HEK293 (cell line): ENCODE measurements around the gene TMEM250.

ENCODE experiments used
- CTCF ChIA-PET: fragments of 350-600 bp; formaldehyde crosslinking; extraction: SDS; loops from one replicate; lab custom pipeline; 2021; ENCODE audit warnings: antibody characterized with exemption; lab: Yijun Ruan, JAX
- POLR2A ChIA-PET: fragments of 300-600 bp; formaldehyde crosslinking; extraction: SDS; loops from one replicate; lab custom pipeline; 2020; ENCODE audit warnings: antibody characterized with exemption, inconsistent platforms; lab: Yijun Ruan, JAX
- H3K27ac ChIP-seq: fragments of 200-500 bp; sonication (Bioruptor generic); 2 replicates; pipeline ENCODE4 v1.5.1; 2014; ENCODE audit warnings: low read depth, low read length, control low read depth, inconsistent platforms; ENCODE audit errors: extremely low read depth
- H3K36me3 ChIP-seq, 2 experiments: fragments of 200-500 bp in 1 of 2; sonication (Bioruptor generic) in 1 of 2; 1 replicate in 1 of 2; 2 replicates in 1 of 2; pipeline ENCODE4 v1.5.1; 2014 to 2017; ENCODE audit warnings: inconsistent platforms in 2 of 2, low read length in 2 of 2; ENCODE audit not compliant: control insufficient read depth in 2 of 2, insufficient read depth in 1 of 2
- H3K4me1 ChIP-seq: fragments of 200-500 bp; sonication (Bioruptor generic); 2 replicates; pipeline ENCODE4 v1.5.1; 2014; ENCODE audit warnings: mild to moderate bottlenecking, low read length, inconsistent platforms; ENCODE audit not compliant: control insufficient read depth, insufficient read depth
- H3K4me3 ChIP-seq: 2 replicates; pipeline ENCODE4 v1.5.1; 2011; ENCODE audit warnings: low read depth, mild to moderate bottlenecking, control low read depth, low read length, moderate library complexity
- H3K9me3 ChIP-seq: fragments of 200-500 bp; sonication (Bioruptor generic); 2 replicates; pipeline ENCODE4 v1.5.1; 2014; ENCODE audit warnings: low read depth, low read length, inconsistent platforms; ENCODE audit not compliant: control insufficient read depth, insufficient read depth
- BCL11A ChIP-seq: fragments of 450-650 bp; formaldehyde crosslinking; IDR thresholded peaks from 2 replicates; pipeline ENCODE4 v1.5.1; 2016; ENCODE audit warnings: low read depth, missing biosample characterization, missing genetic modification characterization
- KLF8 ChIP-seq: fragments of 450-650 bp; formaldehyde crosslinking; IDR thresholded peaks from 2 replicates; pipeline ENCODE4 v1.5.1; 2016; ENCODE audit warnings: missing biosample characterization, missing genetic modification characterization
- TCF7L2 ChIP-seq: IDR thresholded peaks from 2 replicates; pipeline ENCODE4 v1.6.1; 2011; ENCODE audit warnings: low read depth, mild to moderate bottlenecking, inconsistent platforms, low read length, moderate library complexity, borderline replicate concordance
- ZIC2 ChIP-seq: fragments of 450-650 bp; formaldehyde crosslinking; IDR thresholded peaks from 2 replicates; pipeline ENCODE4 v1.5.1; 2016; ENCODE audit warnings: missing biosample characterization, missing genetic modification characterization
- ZNF133 ChIP-seq: fragments of 450-650 bp; formaldehyde crosslinking; IDR thresholded peaks from 2 replicates; pipeline ENCODE4 v1.5.1; 2016; ENCODE audit warnings: missing biosample characterization, missing genetic modification characterization
- ZNF174 ChIP-seq: fragments of 450-650 bp; formaldehyde crosslinking; IDR thresholded peaks from 2 replicates; pipeline ENCODE4 v1.5.0; 2017; ENCODE audit warnings: missing biosample characterization, mild to moderate bottlenecking, missing genetic modification characterization
- ZNF19 ChIP-seq: fragments of 450-650 bp; formaldehyde crosslinking; IDR thresholded peaks from 2 replicates; pipeline ENCODE4; 2016; ENCODE audit warnings: missing biosample characterization, missing genetic modification characterization, low read depth
- ZNF37A ChIP-seq: fragments of 450-650 bp; IDR thresholded peaks from 2 replicates; pipeline ENCODE4 v1.5.1; 2018; ENCODE audit warnings: missing biosample characterization, missing genetic modification characterization
- ZNF416 ChIP-seq: fragments of 450-650 bp; formaldehyde crosslinking; IDR thresholded peaks from 2 replicates; pipeline ENCODE4 v1.5.1; 2016; ENCODE audit warnings: missing biosample characterization, missing genetic modification characterization
- ZNF48 ChIP-seq: fragments of 450-650 bp; formaldehyde crosslinking; IDR thresholded peaks from 2 replicates; pipeline ENCODE4 v1.5.1; 2016; ENCODE audit warnings: missing biosample characterization, missing genetic modification characterization
- ZNF529 ChIP-seq: fragments of 450-650 bp; formaldehyde crosslinking; IDR thresholded peaks from 2 replicates; pipeline ENCODE4 v1.5.1; 2017; ENCODE audit warnings: missing genetic modification characterization, missing biosample characterization; ENCODE audit not compliant: insufficient replicate concordance
- ZNF548 ChIP-seq: fragments of 450-650 bp; formaldehyde crosslinking; IDR thresholded peaks from 2 replicates; pipeline ENCODE4 v1.5.1; 2016; ENCODE audit warnings: missing biosample characterization, missing genetic modification characterization
- ZNF600 ChIP-seq: fragments of 450-650 bp; formaldehyde crosslinking; IDR thresholded peaks from 2 replicates; pipeline ENCODE4 v1.5.1; 2016; ENCODE audit warnings: missing biosample characterization, missing genetic modification characterization
- ZNF610 ChIP-seq: fragments of 450-650 bp; formaldehyde crosslinking; IDR thresholded peaks from 2 replicates; pipeline ENCODE4 v1.5.1; 2016; ENCODE audit warnings: missing biosample characterization, missing genetic modification characterization, borderline replicate concordance
- ZNF623 ChIP-seq: fragments of 450-650 bp; formaldehyde crosslinking; IDR thresholded peaks from 2 replicates; pipeline ENCODE4 v1.5.1; 2016; ENCODE audit warnings: missing biosample characterization, missing genetic modification characterization
- ZNF629 ChIP-seq: fragments of 450-650 bp; formaldehyde crosslinking; IDR thresholded peaks from 2 replicates; pipeline ENCODE4 v1.5.1; 2017; ENCODE audit warnings: missing biosample characterization, missing genetic modification characterization
- ZNF670 ChIP-seq: fragments of 450-650 bp; formaldehyde crosslinking; IDR thresholded peaks from 2 replicates; pipeline ENCODE4 v1.5.1; 2016; ENCODE audit warnings: missing biosample characterization, missing genetic modification characterization, low read depth
- TF ChIP-seq, protein P1 (sequence below): fragments of 450-650 bp; formaldehyde crosslinking; IDR thresholded peaks from 2 replicates; pipeline ENCODE4 v1.5.1; 2017; ENCODE audit warnings: missing biosample characterization, missing genetic modification characterization
- TF ChIP-seq, protein P2 (sequence below): fragments of 450-650 bp; IDR thresholded peaks from 2 replicates; pipeline ENCODE4 v1.5.1; 2018; ENCODE audit warnings: missing biosample characterization, mild to moderate bottlenecking, missing genetic modification characterization
- TF ChIP-seq, protein P3 (sequence below): sonication (generic); formaldehyde crosslinking; IDR thresholded peaks from 2 replicates; pipeline ENCODE4 v1.8.1; 2022; ENCODE audit warnings: mild to moderate bottlenecking, moderate library complexity, missing genetic modification reagents
- TF ChIP-seq, protein P4 (sequence below): fragments of 450-650 bp; formaldehyde crosslinking; IDR thresholded peaks from 2 replicates; pipeline ENCODE4 v1.5.0; 2017; ENCODE audit warnings: missing biosample characterization, missing genetic modification characterization, borderline replicate concordance

Gene TMEM250

DNA sequence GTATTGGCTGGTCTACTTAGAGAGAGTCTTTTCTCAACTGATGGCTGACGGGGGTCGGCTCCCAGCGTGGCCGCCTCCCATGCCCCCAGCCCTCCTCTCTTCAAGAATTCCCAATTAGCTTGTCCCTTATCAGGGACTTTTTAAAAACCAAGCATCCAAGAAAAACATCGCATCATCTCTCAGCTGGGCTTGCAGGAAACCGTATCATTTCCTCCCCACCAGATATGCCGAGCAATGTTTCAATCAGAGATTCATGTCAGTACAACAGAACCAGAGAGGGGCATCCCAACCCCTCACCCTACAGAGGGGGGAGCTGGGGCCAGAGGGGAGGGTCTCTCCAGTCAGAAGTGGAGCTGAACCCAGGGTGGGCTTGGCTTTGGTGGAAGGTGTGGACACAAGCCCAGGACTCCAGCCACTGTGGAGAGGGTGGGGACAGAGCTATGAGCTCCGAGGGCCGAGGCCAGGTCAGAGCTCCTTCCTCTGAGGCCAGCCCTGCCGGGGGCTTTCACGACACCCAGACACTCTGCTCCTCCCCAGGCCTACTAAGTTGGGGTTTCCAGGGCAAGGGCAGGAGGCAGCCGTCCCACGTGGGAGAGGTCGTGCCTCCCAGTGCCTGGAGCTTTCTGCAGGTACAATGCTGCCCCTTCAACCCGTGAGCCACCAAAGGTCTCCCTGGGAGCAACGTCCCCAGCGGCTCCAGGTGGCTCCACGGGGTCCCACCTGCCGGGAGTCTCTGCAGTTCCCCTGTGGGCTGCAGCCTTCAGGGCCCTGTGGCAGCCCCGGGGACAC lies 39.0 kb upstream of the TMEM250 start:
- POLR2A ChIA-PET, result no interaction called here

DNA sequence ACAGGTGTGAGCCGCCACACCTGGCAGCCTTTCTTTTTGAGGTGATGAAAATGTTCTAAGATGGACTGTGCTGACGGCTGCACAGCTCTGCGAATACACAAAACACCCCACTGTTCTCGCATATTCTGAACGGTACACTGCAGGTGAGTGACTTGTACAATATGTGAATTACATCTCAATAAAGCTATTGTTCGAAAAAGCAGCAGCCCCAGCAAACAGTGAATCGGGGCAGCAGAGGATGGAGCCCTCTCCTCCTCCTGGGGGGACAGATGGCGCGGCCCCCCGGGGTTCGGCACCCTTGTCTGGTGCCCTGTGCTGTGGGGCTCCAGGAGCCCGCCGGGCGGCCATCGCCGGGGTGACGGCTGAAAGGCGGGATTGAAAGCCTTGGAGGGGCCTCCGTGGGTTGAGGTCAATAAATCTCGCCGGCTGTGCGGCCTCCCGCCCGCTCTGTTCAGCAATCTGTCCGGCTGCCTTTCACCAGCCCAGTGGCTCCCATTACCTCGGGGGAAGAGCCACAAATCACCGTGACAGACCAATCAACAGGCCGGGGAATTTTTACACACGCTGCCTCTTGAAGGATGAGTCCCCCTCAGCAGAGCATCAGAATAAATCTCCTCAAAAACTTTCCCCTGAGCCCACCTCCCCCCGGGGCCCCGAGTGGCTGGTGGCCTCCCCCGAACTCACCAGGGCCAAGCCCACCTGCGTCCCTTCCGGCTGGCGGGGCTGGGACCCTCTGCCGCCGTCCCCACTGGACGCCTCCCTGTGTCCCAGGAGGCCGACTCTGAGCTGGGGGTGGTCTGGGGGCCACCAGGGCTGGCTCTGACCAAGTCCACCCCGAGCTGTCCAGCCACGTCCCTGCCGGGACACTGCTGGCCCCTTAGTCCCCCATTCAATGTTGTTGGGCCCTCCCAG lies 37.8 kb upstream of the TMEM250 start:
- no peaks in the 10 kb centered on the region for H3K9me3 ChIP-seq
- no peaks in the 10 kb centered on the region for H3K4me1 ChIP-seq
- no peak overlapping the region for H3K27ac ChIP-seq
- H3K36me3 ChIP-seq, result no peaks in the 10 kb centered on the region
- ChIA-PET CTCF (interaction anchor here (0.6 to 4.7 kb wide), 6 partner anchors 9 to 128 kb away, joined by 3 to 31 read pairs (median 3); no protein-coding TSS in a partner anchor), POLR2A (no interaction called here)
- TF ChIP-seq ZNF133 (tag by site-specific recombination) (peak; percentile 42; the same call in 1 of the 2 replicates), ZNF529 (tag by site-specific recombination) (no peak)
- H3K4me3 ChIP-seq, result no peak overlapping the region

More for the DNA sequence above, 39.0 kb upstream of the TMEM250 start:
- CTCF ChIA-PET, result interaction anchor here (0.6 to 4.7 kb wide), 7 partner anchors 9 to 126 kb away, joined by 3 to 31 read pairs (median 4); no protein-coding TSS in a partner anchor
- no peak overlapping the region for H3K27ac ChIP-seq
- H3K9me3 ChIP-seq, result no peaks in the 10 kb centered on the region
- H3K36me3 ChIP-seq, result no peaks in the 10 kb centered on the region
- TF ChIP-seq ZNF48 (no peak), ZNF629 (tag by site-specific recombination) (0 out of 2 replicates have a peak, but pooled peaks have one; percentile 25), ZNF174 (tag by site-specific recombination) (no peak), ZNF600 (tag by site-specific recombination) (0 out of 2 replicates have a peak, but pooled peaks have one; percentile 23), ZIC2 (tag by site-specific recombination) (peak; percentile 34; the same call in 1 of the 2 replicates), ZNF19 (tag by site-specific recombination) (no peak), BCL11A (no peak), KLF8 (tag by site-specific recombination) (no peak), ZNF610 (tag by site-specific recombination) (no peak)
- TF ChIP-seq, protein P1, sequence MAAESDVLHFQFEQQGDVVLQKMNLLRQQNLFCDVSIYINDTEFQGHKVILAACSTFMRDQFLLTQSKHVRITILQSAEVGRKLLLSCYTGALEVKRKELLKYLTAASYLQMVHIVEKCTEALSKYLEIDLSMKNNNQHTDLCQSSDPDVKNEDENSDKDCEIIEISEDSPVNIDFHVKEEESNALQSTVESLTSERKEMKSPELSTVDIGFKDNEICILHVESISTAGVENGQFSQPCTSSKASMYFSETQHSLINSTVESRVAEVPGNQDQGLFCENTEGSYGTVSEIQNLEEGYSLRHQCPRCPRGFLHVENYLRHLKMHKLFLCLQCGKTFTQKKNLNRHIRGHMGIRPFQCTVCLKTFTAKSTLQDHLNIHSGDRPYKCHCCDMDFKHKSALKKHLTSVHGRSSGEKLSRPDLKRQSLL (tag by site-specific recombination), result no peak
- TF ChIP-seq, protein P2, sequence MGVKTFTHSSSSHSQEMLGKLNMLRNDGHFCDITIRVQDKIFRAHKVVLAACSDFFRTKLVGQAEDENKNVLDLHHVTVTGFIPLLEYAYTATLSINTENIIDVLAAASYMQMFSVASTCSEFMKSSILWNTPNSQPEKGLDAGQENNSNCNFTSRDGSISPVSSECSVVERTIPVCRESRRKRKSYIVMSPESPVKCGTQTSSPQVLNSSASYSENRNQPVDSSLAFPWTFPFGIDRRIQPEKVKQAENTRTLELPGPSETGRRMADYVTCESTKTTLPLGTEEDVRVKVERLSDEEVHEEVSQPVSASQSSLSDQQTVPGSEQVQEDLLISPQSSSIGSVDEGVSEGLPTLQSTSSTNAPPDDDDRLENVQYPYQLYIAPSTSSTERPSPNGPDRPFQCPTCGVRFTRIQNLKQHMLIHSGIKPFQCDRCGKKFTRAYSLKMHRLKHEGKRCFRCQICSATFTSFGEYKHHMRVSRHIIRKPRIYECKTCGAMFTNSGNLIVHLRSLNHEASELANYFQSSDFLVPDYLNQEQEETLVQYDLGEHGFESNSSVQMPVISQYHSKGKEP (tag by site-specific recombination), result no peak
- no peaks in the 10 kb centered on the region for H3K4me1 ChIP-seq
- H3K4me3 ChIP-seq, result no peak overlapping the region

DNA sequence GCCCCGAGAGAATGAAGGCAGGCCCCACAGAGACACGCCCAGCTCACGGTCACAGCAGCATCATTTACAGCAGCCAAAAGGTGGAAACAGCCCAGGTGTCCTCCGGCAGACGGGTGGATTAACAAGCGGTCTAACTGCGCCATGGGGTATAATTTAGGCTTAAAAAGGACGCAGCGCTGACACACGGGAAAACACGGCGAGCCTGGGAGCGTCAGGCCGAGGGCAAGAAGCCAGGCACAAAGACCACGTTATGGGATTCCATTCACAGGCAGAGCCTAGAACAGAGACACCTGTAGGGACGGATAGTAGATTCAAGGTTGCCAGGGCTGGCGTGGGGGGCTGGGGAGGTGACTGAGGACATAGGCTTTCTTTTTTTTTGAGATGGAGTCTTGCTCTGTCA lies 36.9 kb upstream of the TMEM250 start:
- no peaks in the 10 kb centered on the region for H3K9me3 ChIP-seq
- ChIA-PET POLR2A (interaction anchor here (0.6 kb wide), 1 partner anchor 122 kb away, joined by 3 read pairs; no protein-coding TSS in a partner anchor), CTCF (interaction anchor here (0.6 to 1.1 kb wide), 2 partner anchors 15 to 38 kb away, joined by 3 to 4 read pairs; no protein-coding TSS in a partner anchor)
- no peak overlapping the region for H3K27ac ChIP-seq
- no peaks in the 10 kb centered on the region for H3K36me3 ChIP-seq
- no peak for TF ChIP-seq ZNF623 (tag by site-specific recombination)
- TF ChIP-seq, protein P3, sequence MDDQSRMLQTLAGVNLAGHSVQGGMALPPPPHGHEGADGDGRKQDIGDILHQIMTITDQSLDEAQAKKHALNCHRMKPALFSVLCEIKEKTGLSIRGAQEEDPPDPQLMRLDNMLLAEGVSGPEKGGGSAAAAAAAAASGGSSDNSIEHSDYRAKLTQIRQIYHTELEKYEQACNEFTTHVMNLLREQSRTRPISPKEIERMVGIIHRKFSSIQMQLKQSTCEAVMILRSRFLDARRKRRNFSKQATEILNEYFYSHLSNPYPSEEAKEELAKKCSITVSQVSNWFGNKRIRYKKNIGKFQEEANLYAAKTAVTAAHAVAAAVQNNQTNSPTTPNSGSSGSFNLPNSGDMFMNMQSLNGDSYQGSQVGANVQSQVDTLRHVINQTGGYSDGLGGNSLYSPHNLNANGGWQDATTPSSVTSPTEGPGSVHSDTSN (CRISPR knock-in tag), result no peak
- TF ChIP-seq ZNF37A, result no peak
- TF ChIP-seq TCF7L2, result no peak
- TF ChIP-seq ZNF548, result no peak
- no peak for TF ChIP-seq ZNF670 (tag by site-specific recombination)
- TF ChIP-seq, protein P4, sequence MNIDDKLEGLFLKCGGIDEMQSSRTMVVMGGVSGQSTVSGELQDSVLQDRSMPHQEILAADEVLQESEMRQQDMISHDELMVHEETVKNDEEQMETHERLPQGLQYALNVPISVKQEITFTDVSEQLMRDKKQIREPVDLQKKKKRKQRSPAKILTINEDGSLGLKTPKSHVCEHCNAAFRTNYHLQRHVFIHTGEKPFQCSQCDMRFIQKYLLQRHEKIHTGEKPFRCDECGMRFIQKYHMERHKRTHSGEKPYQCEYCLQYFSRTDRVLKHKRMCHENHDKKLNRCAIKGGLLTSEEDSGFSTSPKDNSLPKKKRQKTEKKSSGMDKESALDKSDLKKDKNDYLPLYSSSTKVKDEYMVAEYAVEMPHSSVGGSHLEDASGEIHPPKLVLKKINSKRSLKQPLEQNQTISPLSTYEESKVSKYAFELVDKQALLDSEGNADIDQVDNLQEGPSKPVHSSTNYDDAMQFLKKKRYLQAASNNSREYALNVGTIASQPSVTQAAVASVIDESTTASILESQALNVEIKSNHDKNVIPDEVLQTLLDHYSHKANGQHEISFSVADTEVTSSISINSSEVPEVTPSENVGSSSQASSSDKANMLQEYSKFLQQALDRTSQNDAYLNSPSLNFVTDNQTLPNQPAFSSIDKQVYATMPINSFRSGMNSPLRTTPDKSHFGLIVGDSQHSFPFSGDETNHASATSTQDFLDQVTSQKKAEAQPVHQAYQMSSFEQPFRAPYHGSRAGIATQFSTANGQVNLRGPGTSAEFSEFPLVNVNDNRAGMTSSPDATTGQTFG (tag by site-specific recombination), result no peak
- TF ChIP-seq ZNF416 (tag by site-specific recombination), result no peak
- no peaks in the 10 kb centered on the region for H3K4me1 ChIP-seq
- no peak overlapping the region for H3K4me3 ChIP-seq
